Activated CD8-positive, alpha-beta T cell treated with anti-CD3 and anti-CD28 coated beads, Interleukin-2, amount 10 ng/mL, durations not matched to agents 7 days and 5 days (primary cell): ENCODE measurements around the gene TCF21. TPM values are rescaled to one million over a fixed set of nuclear protein-coding genes. Genes with fewer than 3 reads are reported as not detected.

Source experiments
- ATAC-seq: fragments of 150-1000 bp; cut with Tn5 transposase; one replicate; pipeline ENCODE4 v1.10.0; 2021; ENCODE audit warnings: moderate library complexity
- CTCF ChIA-PET: fragments of 350-600 bp; sonication (Branson Sonifier 250); formaldehyde crosslinking; loops from one replicate; lab custom pipeline; 2021; ENCODE audit warnings: antibody characterized with exemption; lab: Charles Lee
- POLR2A ChIA-PET: fragments of 350-600 bp; sonication (Branson Sonifier 250); formaldehyde crosslinking; loops from one replicate; lab custom pipeline; 2021; ENCODE audit warnings: antibody characterized with exemption; lab: Charles Lee
- DNase-seq: peaks from one replicate; pipeline ENCODE4 v3.0.0-alpha.2; 2020
- H3K27ac Mint-ChIP-seq: one replicate; pipeline ENCODE4 v1.8.0; 2021; ENCODE audit warnings: mild to moderate bottlenecking, mixed read lengths
- H3K27me3 Mint-ChIP-seq: one replicate; pipeline ENCODE4 v1.8.0; 2021; ENCODE audit warnings: low read depth, mixed read lengths
- H3K36me3 Mint-ChIP-seq: one replicate; pipeline ENCODE4 v1.8.0; 2021; ENCODE audit warnings: low read depth, mixed read lengths
- H3K4me1 Mint-ChIP-seq: one replicate; pipeline ENCODE4 v1.8.0; 2021; ENCODE audit warnings: low read depth, mixed read lengths
- H3K4me3 Mint-ChIP-seq: one replicate; pipeline ENCODE4 v1.8.0; 2021; ENCODE audit warnings: mild to moderate bottlenecking, mixed read lengths
- H3K9me3 Mint-ChIP-seq: one replicate; pipeline ENCODE4 v1.8.0; 2022; ENCODE audit warnings: mixed read lengths; ENCODE audit not compliant: insufficient read depth
- total RNA-seq, 2 experiments: library from RNA; stranded (reverse); gene quantifications; one replicate each; pipeline ENCODE4 v1.2.3, GENCODE V29; 2021

The TCF21 gene
- total RNA-seq, 2 experiments from 2014 or later = not detected

DNA sequence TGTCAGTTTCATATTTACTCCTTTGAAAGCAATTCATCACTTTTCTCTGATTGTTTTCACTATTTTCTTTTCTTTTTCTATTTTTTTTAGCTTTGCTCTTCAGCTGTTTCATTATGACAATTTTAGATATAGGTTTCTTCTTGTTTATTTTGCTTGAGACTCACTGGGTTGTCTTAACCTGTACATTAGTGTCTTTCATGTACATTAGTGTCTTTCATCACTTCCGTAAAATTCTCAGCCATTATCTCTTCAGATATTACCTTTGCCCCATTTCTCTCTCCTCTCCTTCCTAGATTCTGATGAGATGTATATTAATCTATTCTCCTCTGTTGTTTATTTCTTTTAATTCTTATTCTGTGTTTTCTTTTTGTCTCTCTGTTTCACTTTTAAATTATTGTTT, 49.6 kb downstream of the TCF21 start:
- peaks cover 31% of the 10 kb centered on the region for H3K27me3 Mint-ChIP-seq
- DNase-seq (no peak), ATAC-seq (no peak)
- no peaks in the 10 kb centered on the region for H3K36me3 Mint-ChIP-seq
- H3K27ac Mint-ChIP-seq = no peak overlapping the region
- H3K4me1 Mint-ChIP-seq = peaks cover 4% of the 10 kb centered on the region
- H3K9me3 Mint-ChIP-seq = peaks cover 4% of the 10 kb centered on the region
- ChIA-PET CTCF (interaction anchor here (0.9 to 2.1 kb wide), 3 partner anchors 14 to 159 kb away, joined by 3 to 10 read pairs (median 7); no protein-coding TSS in a partner anchor), POLR2A (no interaction called here)
- H3K4me3 Mint-ChIP-seq = no peak overlapping the region

DNA sequence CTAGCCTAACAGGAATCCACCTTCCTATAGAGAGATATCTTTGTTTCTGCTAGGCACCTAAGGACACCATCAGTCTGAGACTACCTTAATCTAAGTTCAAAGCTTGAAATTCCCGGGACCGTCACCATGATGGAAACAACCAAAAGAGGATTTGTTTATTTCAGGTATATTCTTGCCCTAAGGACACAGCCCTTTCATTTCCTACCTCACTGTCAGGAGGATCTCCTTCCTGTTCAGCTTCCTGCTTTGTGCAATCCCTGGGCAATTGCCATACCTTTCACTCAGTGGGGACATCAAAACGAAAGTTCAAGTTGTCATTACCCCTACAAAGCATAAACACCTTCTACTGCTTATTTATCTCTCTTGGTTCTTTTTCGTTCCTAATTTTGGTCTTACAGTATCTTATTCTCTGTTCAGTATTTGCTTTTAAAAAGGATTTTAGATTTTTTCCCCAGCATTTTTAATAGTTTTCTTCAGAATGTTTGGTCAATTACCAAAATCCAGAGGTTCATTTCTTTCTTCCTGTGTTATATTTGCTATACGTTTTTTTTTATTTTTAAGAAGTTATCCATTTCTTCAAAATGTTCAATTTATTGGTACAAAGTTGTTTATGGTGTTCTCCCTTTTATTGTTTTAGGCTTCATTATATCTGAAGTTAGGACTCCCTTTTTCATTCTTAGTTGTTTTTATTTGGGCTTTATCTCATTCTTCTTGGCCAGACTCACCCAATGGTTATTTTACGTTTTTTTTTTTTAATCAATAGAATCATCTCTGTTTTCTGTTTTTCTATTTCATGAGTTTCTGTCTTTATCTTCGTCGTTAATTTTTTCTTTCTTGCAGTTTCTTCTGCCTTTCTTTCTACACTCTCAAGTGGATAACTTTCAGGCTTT, 51.1 kb downstream of the TCF21 start:
- ChIA-PET CTCF (interaction anchor here (0.8 to 2.4 kb wide), 5 partner anchors 16 to 184 kb away, joined by 3 to 12 read pairs (median 4); no protein-coding TSS in a partner anchor), POLR2A (no interaction called here)
- ATAC-seq (no peak), DNase-seq (no peak)
- Mint-ChIP-seq H3K4me3 (no peak overlapping the region), H3K27ac (no peak overlapping the region), H3K9me3 (no peaks in the 10 kb centered on the region), H3K36me3 (no peaks in the 10 kb centered on the region), H3K27me3 (peaks cover 21% of the 10 kb centered on the region), H3K4me1 (peaks cover 4% of the 10 kb centered on the region)

Other genes with a start within 250 kb of the TCF21 start
- 10 to 100 TPM; 29.1 to 35.2 TPM for gene TBPL1, start 64.1 kb downstream of the TCF21 start, total RNA-seq
- gene SLC2A12, start 163.5 kb downstream of the TCF21 start, total RNA-seq = under 1 TPM; 0.08 TPM